ENCODE results near the gene IGFBP2.

Gene IGFBP2

GRCh38 chr2:216644842-216645635 is 11.8 kb downstream of the IGFBP2 start:
- no peak for DNase-seq

- DNase-seq, result no peak
Observed at GRCh38 chr2:216645636-216645950, 12.4 kb downstream of the IGFBP2 start.

- no peak for DNase-seq
Observed at GRCh38 chr2:216646116-216646515, 12.9 kb downstream of the IGFBP2 start.

- DNase-seq, result no peak
Observed at GRCh38 chr2:216648105-216648504, 14.9 kb downstream of the IGFBP2 start.

- DNase-seq, result no peak
Observed at GRCh38 chr2:216649574-216649973, 16.4 kb downstream of the IGFBP2 start.

- no peak for DNase-seq
Observed at GRCh38 chr2:216650626-216651257, 17.5 kb downstream of the IGFBP2 start.

GRCh38 chr2:216651351-216651881 is 18.2 kb downstream of the IGFBP2 start:
- DNase-seq, result no peak

- DNase-seq, result no peak
Observed at GRCh38 chr2:216652566-216652965, 19.3 kb downstream of the IGFBP2 start.

GRCh38 chr2:216653093-216653799 is 20.0 kb downstream of the IGFBP2 start:
- DNase-seq, result no peak

GRCh38 chr2:216653931-216654365 is 20.7 kb downstream of the IGFBP2 start:
- DNase-seq, result no peak

- no peak for DNase-seq
Observed at GRCh38 chr2:216654528-216655052, 21.4 kb downstream of the IGFBP2 start.

GRCh38 chr2:216657086-216657855 is 24.1 kb downstream of the IGFBP2 start:
- no peak for DNase-seq

- DNase-seq, result no peak
Observed at GRCh38 chr2:216657980-216658379, 24.8 kb downstream of the IGFBP2 start.

GRCh38 chr2:216658757-216659156 is 25.5 kb downstream of the IGFBP2 start:
- no peak for DNase-seq

GRCh38 chr2:216659276-216659675 is 26.1 kb downstream of the IGFBP2 start:
- no peak for DNase-seq

- DNase-seq, result no peak
Observed at GRCh38 chr2:216660496-216660895, 27.3 kb downstream of the IGFBP2 start.

GRCh38 chr2:216661051-216661450 is 27.8 kb downstream of the IGFBP2 start:
- no peak for DNase-seq

GRCh38 chr2:216661639-216662375 is 28.6 kb downstream of the IGFBP2 start:
- no peak for DNase-seq

- no peak for DNase-seq
Observed at GRCh38 chr2:216663106-216663505, 29.9 kb downstream of the IGFBP2 start.

GRCh38 chr2:216663846-216664245 is 30.6 kb downstream of the IGFBP2 start:
- no peak for DNase-seq

- no peak for DNase-seq
Observed at GRCh38 chr2:216664593-216665034, 31.4 kb downstream of the IGFBP2 start.

GRCh38 chr2:216665242-216665641 is 32.0 kb downstream of the IGFBP2 start:
- peak; percentile 51 for DNase-seq

All from NCI-H446 treated with DMSO at 0.1 percent for 48 hours (cell line).